ENCODE data around the gene FBXO22.
"Not testable (repeated sequence)": the region's sequence is repeated elsewhere in the genome, so short reads cannot be mapped to it uniquely, and the experiment has no call there.

The FBXO22 gene

DNA sequence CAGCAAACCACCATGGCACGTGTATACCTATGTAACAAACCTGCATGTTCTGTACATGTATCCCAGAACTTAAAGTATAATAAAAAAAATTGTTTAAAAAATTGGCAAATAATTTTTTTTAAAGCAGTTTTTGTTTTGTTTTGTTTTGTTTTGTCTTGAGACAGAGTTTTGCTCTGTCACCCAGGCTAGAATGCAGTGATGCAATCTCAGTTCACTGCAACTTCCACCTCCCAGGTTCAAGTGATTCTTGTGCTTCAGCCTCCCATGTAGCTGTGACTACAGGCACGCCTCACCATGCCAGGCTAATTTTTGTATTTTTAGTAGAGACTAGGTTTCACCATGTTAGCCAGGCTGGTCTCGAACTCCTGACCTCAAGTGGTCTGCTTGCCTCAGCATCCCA is 81.0 kb downstream of the FBXO22 start:
- not testable (repeated sequence) for DNase-seq

DNA sequence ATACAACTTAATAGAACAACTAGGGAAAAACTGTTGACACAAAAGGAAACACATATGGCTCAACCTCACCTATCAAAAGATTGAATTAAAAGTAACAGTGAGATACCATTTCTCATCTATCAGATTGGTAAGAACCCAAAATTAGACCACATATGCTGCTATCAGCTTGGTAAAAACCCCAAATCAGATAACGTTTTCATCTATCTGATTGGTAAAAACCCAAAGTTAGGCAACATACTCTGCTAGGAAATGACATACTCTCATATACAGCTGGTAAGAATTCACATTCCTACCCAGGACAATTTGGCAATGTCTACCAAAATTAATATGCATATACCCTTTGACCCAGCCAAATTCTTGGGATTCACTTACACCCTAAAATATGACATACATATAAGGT is 82.3 kb downstream of the FBXO22 start:
- peak; percentile 69 for DNase-seq

DNA sequence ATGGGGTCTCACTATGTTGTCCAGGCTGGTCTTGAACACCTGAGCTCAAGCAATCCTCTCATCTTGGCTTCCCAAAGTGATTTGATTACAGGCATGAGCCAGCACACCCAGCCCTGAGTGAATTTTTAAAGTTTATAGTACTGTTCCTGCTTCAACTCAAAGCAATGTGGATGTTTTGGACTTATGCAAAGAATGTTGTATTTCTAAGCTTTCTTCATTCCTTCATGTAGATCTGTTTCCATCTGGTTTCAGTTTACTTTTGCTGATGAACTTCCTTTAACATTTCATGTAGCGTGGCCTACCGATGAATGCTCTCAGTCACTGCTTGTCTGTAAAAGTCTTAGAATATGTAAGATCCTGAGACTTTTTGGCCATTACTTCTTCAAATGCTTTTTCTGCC is 85.4 kb downstream of the FBXO22 start:
- DNase-seq: no peak

DNA sequence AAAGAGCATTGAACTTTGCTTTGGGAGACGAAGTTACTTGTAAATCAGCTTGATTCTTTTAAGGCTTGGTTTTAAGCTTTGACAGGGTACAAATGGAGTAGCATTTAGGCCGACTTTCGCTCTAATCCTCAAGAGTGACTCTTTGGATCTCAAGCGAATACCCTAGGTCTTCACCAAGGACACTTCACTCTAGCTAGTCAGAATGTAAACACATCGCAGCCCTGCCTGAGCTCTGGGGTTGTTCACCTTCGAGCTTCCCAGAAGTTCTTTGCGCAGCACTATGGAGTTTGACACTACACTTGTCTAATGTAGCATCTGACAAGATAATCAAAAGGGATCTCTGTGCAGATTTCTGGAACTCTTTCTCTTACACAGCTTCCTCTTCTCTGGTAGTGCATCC is 86.2 kb downstream of the FBXO22 start:
- DNase-seq: no peak

Measured in hematopoietic multipotent progenitor cell treated with erythropoietin and hydrocortisone succinate and interleukin-3 and kit ligand, for 4 days (in vitro differentiated cells).